GM21825 (cell line): Measurements from ENCODE around the gene DPH7.
A peak's percentile ranks its signal among the peaks of the same experiment; 100 is the strongest.
"Not testable (repeated sequence)": the region's sequence is repeated elsewhere in the genome, so short reads cannot be mapped to it uniquely, and the experiment has no call there.

ENCODE experiments used
- ATAC-seq: cut with Tn5 transposase; IDR thresholded peaks from one replicate; pipeline ENCODE4 v1.9.1; 2021; ENCODE audit warnings: mild to moderate bottlenecking, moderate library complexity; ENCODE audit not compliant: unreplicated experiment

The DPH7 gene

DNA sequence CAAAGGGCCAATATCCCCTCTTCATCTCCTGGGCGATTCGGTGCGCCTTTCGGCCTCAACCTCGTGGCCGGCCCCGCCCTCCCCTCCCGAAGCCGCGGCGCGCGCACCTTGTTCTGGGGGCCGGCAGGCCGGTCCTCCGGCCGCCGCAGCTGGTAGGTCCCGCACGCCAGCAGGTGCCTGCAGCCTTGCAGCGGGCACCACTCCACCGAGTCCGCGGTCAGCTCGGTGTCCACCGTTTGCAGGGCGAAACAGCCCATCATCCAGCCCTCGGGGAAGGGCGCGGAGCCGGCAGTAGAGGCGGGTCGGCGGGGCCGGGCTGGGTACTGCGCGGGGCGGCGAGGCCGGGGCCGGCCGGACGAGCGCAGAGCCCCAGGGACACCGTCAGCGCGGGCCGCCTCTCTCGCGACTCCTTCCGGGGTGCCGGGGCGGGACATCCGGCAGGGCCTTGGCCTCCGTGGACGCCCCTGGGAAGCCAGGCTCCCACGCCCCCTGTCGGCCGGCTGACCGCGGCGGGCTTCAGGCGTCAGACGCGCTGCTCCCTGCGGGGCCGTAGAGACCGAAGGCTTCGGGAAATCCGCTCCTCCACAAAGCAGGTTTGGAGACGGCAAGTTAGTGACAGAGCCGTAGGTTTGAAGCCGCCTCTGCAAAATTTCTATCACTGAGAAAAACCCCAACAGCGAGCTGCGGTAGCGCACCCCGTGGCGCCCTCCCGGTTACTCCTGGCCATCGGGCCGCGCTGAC is at the start of gene DPH7:
TSS of gene DPH7 (minus strand) at position 408 of the 741 bp plus-strand sequence. CDS start at position 260, 148 bp downstream.
- peak; percentile 82 for ATAC-seq

DNA sequence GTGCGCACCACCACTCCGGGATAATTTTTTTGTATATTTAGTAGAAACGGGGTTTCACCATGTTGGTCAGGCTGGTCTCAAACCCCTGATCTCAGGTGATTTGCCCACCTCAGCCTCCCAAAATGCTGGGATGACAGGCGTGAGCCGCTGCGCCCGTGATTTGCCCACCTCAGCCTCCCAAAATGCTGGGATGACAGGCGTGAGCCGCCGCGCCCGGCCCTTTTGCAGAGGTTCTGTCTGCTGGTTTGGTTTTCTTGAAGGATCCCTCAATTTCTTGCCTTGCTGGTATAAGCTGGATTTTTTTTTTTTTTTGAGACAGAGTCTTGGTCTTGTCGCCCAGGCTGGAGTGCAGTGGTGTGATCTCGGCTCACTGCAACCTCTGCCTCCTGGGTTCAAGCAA is 48.7 kb upstream of the DPH7 start:
- ATAC-seq, result not testable (repeated sequence)

- ATAC-seq, result no peak
These were observed 47.7 kb upstream of the DPH7 start for GRCh38 chr9:137626464-137626863.

GRCh38 chr9:137622211-137622610 is 43.5 kb upstream of the DPH7 start:
- ATAC-seq, result not testable (repeated sequence)

- no peak for ATAC-seq
These were observed 42.5 kb upstream of the DPH7 start for GRCh38 chr9:137621131-137621757.

GRCh38 chr9:137620581-137620980 is 41.9 kb upstream of the DPH7 start:
- no peak for ATAC-seq

- ATAC-seq, result no peak
These were observed 41.3 kb upstream of the DPH7 start for GRCh38 chr9:137620048-137620405.

GRCh38 chr9:137619240-137620047 is 40.7 kb upstream of the DPH7 start:
- peak; percentile 18 for ATAC-seq

DNA sequence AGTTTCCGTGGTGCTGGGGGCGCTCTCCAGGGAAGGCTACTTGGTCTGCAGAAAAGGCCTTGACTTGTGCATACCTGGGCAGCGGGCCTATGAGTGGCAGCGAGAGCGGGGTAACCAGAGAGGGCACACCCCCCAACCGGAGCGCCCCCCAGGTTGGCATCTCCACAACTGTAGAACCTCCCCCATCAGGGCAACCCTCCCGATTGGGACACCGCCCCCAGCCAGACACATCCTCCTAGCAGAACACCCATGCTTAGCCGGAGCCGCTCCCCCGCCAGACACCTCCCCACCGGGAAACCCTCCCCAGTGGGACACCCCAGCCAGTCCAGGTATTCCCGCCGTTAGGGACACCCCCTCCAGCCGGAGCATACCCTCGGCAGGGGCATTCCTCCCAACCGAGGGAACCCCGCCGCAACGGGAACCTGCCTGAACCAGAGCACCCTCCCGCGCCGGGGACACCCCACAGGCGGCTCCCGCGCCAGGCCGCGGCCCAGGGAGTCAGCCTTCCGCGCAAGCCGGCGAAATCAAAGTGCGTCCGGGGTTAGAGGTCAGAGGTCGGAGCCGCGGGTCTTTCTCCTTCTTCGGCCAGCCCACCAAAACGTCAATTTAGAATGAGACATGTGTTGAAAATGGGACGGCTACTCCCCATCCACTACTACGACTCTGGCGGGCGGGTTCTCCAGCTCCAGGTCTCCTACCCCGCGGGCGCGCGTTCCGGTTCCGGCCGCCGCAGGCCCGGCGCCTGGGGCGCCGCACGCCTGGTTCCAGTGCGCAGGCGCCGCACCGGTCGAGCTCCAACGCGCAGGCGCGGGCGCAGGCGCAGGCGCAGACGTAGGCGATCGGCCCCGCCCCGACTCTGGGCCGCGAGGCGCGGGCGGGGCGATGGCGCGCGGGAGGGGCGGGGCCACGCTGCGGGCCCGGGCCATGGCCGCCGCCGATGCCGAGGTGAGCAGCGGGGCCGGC is 39.7 kb upstream of the DPH7 start, which contains the start of gene EHMT1:
TSS of gene EHMT1 (plus strand) at position 901 of the 963 bp plus-strand sequence. CDS start at position 925, 24 bp downstream.
- ATAC-seq, result peak; percentile 52

DNA sequence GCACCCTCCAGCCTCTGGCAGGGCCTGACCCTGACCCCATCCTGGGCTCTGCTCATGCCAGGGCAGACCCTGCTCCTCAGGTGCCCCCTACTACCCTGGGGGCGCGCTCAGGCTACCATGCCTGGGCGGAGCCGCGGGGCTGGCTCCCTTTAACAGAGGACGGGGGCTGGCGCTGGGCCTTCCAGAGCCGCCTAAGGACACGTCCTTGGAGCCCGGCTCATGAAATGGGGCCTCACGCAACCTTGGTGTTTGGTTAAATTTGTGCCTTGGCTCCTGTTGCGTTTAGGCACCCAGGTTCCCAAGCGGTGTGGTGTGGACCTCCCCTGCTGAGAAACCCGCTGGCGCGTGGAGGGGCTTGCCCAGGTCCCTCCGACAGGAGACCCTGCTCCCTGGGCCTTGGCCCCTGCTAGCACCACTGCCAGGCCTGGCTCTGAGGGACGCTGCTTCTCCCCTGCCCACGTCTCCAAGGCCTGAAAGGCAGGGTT is 36.7 kb upstream of the DPH7 start:
- no peak for ATAC-seq

- no peak for ATAC-seq
These were observed 36.1 kb upstream of the DPH7 start for GRCh38 chr9:137614631-137615386.

- ATAC-seq, result no peak
These were observed 35.2 kb upstream of the DPH7 start for GRCh38 chr9:137613738-137614523.

DNA sequence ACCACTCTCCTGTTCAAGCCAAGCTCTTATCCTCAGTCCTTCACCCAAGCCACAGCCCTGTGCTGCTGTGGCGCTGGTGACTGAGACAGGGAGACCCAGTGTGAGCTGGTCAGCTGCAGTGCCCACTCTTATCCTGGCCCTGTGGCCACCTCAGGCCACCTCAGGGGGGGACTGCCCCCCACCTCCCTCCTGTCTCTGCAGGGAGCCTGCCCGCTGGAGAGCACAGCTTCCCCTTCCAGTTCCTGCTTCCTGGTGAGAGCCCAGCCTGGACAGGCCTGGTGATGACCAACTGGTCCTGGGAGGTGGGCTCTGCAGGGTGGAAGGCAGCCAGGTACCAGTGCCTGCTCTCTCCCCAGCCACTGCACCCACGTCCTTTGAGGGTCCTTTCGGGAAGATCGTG is 34.5 kb upstream of the DPH7 start:
- ATAC-seq, result no peak

- no peak for ATAC-seq
These were observed 34.0 kb upstream of the DPH7 start for GRCh38 chr9:137612741-137613142.

DNA sequence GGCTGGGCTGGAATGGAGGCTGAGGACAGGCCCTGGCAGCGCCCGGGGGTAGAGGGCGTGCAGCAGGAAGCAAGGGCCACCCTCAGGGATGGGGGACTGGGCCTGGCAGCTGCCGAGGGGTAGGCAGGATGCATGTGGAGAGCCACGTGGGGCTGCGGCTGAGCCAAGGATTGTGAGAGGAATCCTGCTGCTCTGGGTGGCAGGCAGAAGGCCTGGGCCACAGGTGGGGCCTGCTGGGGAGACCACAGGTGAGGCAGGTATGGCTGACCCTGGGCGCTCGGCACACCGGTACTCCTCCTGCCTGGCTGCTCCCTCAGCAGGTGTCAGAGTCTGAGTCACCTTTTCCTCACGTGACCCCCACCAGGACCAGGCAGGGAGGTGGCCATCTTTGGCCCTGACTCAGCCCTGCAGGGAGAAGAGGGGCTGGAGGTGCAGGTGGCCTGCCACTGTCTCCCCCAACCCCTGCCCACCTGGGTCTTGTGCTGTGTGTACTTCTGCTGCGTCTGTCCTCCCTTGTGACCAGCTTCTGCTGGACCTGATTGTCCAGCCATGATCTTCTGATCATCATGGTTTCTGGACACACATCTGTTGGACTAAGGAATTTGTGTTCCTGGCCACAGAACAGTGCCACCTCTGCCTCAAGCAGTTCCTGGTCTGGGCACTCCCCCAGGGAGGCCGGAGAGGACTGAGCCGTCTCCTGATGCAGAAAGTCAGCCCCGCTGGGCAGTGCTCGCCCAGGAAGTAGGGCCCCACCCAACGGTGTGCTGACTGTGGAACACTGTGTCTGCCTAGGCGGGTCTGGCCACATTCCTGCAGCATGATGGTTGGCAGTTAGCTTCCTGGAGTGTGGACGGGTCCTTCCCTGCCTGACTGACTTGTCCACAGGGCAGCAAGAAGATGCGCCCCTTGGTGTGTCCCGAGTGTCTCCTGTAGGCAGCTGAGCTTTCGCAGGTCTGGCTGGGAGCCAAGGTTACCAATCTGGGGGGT is 33.2 kb upstream of the DPH7 start:
- ATAC-seq, result no peak

- ATAC-seq, result no peak
These were observed 32.2 kb upstream of the DPH7 start for GRCh38 chr9:137610944-137611343.

GRCh38 chr9:137607141-137607857 is 28.6 kb upstream of the DPH7 start:
- no peak for ATAC-seq
